Esophagus mucosa (tissue), 1 donor: ENCODE data around the gene ADCYAP1. TPM values are rescaled to one million over a fixed set of nuclear protein-coding genes. Genes with fewer than 3 reads are reported as not detected.

Source experiments
- total RNA-seq: library from RNA; stranded (reverse); gene quantifications from one replicate; pipeline ENCODE4 v1.2.4, GENCODE V29; 2023
- donor health status: DM: yes; HTN: yes; CAD: no.

Gene ADCYAP1
- total RNA-seq, 1 donor from 2014 or later, result 0.12 TPM

Other genes with a start within 250 kb of the ADCYAP1 start
- 28.4 TPM for gene TYMS, start 247.2 kb upstream of the ADCYAP1 start, total RNA-seq
- gene ENOSF1, start 192.2 kb upstream of the ADCYAP1 start, total RNA-seq, result 50.3 TPM
- gene YES1, start 92.6 kb upstream of the ADCYAP1 start, total RNA-seq, result 49.7 TPM